ENCODE measurements around the gene DRG2. TPM values are rescaled to one million over a fixed set of nuclear protein-coding genes. Genes with fewer than 3 reads are reported as not detected.

Gene DRG2
- total RNA-seq, 2 donors from 2014 or later: 18.2 to 27.7 TPM

DNA sequence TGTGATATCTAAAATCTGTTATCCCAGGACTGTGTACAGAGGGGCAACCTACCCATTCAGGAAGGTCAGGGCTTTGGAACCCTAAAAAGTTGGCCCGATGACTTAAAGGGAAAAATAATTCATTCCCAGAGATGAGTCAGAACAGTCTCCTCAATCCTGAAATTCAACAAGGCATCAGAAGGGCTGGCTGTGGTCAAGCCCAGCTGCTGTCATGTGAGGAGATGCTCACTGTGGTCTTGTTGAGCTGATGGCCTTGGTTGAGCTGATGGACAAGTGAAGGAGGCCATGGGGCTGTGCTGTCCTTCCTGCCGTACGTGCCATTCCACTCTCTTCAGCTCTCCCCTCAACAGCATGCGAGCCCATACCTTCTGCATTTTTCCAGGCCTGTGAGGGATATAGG lies 20.9 kb upstream of the DRG2 start:
- TF ChIP-seq, protein P1, sequence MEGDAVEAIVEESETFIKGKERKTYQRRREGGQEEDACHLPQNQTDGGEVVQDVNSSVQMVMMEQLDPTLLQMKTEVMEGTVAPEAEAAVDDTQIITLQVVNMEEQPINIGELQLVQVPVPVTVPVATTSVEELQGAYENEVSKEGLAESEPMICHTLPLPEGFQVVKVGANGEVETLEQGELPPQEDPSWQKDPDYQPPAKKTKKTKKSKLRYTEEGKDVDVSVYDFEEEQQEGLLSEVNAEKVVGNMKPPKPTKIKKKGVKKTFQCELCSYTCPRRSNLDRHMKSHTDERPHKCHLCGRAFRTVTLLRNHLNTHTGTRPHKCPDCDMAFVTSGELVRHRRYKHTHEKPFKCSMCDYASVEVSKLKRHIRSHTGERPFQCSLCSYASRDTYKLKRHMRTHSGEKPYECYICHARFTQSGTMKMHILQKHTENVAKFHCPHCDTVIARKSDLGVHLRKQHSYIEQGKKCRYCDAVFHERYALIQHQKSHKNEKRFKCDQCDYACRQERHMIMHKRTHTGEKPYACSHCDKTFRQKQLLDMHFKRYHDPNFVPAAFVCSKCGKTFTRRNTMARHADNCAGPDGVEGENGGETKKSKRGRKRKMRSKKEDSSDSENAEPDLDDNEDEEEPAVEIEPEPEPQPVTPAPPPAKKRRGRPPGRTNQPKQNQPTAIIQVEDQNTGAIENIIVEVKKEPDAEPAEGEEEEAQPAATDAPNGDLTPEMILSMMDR (IDR thresholded peaks at IDR 0.05): no peak
- Histone ChIP-seq H3K9me3 (no peaks in the 10 kb centered on the region), H3K27ac (no peak overlapping the region), H3K36me3 (peaks cover 34% of the 10 kb centered on the region), H3K4me1 (no peaks in the 10 kb centered on the region), H3K27me3 (no peaks in the 10 kb centered on the region), H3K4me3 (no peak overlapping the region)
- no peak for DNase-seq (ENCODE audit: low spot score)

DNA sequence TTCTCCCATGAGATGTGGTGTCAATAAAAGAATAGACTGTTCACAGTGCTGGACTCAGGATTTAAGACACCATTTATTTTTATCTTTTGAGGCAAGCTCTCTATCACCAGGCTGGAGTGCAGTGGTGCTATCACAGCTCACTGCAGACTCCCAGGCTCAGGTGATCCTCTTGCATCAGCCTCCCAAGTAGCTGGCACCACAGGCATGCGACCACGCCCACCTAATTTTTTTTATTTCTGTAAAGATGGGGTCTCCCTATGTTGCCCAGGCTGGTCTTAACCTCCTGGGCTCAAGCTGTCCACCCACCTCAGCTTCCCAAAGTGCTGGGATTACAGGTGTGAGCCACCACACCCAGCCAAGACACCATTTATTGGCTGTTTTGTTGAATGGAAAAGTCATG lies 18.6 kb upstream of the DRG2 start:
- Histone ChIP-seq H3K9me3 (no peaks in the 10 kb centered on the region), H3K4me3 (no peak overlapping the region), H3K4me1 (no peaks in the 10 kb centered on the region), H3K27me3 (no peaks in the 10 kb centered on the region), H3K36me3 (peaks cover 19% of the 10 kb centered on the region), H3K27ac (no peak overlapping the region)
- TF ChIP-seq, protein P1 (IDR thresholded peaks at IDR 0.05): no peak
- no peak for DNase-seq (ENCODE audit: low spot score)

DNA sequence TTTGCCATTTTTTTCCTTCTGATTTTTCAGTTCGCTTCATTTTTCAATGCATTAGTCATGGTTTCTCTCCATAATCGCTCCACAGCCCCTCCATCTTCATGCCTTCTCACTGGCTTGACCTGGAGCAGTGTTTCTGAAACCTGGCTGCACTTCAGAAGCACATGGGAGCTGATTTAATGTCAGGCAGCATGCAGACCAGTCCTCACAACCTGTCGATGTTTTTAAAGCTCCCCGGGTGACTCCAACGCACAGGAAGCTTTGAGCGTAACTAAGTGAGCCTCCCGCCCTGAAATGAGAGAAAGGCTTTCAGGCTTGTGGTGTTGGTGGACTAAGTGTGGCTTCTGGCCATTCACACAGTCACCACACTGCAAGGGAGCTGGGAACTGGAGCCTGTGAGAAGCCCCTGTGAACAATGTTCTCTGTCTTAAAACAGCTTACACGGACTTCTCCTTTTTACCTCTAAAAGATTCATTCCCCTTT lies 16.8 kb upstream of the DRG2 start:
- Histone ChIP-seq H3K9me3 (no peaks in the 10 kb centered on the region), H3K27ac (no peak overlapping the region), H3K27me3 (no peaks in the 10 kb centered on the region), H3K4me3 (peak overlapping the region in 1 of 2 donors; percentile 6), H3K4me1 (no peaks in the 10 kb centered on the region), H3K36me3 (peaks cover 3% of the 10 kb centered on the region)
- TF ChIP-seq, protein P1 (IDR thresholded peaks at IDR 0.05): no peak
- DNase-seq (ENCODE audit: low spot score): no peak

DNA sequence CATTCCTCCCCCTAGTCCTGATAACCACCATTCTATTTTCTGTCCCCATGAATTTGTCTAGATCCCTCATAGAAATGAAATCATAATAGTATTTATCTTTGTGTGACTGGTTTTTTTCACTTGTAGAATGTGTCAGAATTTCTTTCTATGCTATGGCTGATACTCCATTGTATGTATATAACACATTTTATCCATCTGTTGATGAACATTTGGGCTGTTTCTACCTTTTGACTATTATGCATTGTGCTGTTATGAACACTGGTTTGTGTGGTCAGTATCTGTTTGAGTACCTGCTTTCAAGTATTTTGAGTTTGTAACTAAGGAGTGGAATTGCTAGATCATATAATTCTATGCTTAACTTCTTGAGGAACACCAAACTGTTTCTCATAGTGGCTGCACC lies 16.0 kb upstream of the DRG2 start:
- Histone ChIP-seq H3K27ac (no peak overlapping the region), H3K36me3 (no peaks in the 10 kb centered on the region)

DNA sequence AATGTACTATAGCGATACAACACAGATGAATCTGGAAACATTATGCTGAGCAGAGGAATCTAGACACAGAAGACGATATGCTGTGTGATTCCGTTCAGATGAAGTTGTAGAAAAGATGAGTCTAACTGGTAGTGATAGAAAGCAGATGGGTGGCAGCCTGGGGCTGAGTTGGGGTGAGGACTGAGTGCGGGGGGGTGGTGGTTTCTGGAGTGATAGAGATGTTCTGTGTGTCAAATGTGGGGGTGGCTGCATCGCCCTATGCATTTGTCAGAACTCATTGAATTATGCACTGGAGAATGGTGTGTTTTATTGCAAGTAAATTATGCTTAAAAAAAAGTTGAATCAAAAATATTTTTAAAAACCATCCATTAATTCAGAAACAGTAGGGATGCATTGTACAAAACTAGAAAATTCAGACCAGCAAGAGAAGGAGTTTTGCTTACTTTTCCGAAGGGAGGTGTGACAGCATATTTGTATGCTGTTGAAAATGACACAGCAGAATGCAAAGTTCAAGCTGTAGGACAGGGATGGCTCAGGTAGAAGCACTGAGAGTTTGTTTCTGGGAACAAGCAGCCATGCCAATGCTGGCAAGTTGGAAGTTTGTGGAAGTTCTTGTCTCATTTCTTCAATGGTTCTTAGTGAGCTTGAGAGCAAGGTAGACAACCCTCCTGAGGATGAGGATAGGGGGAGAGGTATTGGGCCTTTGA lies 13.0 kb upstream of the DRG2 start:
- Histone ChIP-seq H3K36me3 (no peaks in the 10 kb centered on the region), H3K4me3 (no peak overlapping the region), H3K4me1 (no peaks in the 10 kb centered on the region), H3K27ac (no peak overlapping the region), H3K27me3 (no peaks in the 10 kb centered on the region), H3K9me3 (no peaks in the 10 kb centered on the region)
- TF ChIP-seq, protein P1 (IDR thresholded peaks at IDR 0.05): no peak
- DNase-seq (ENCODE audit: low spot score): no peak

More for the DNA sequence above, 16.0 kb upstream of the DRG2 start:
- Histone ChIP-seq H3K4me1 (no peaks in the 10 kb centered on the region), H3K9me3 (no peaks in the 10 kb centered on the region), H3K4me3 (no peak overlapping the region), H3K27me3 (no peaks in the 10 kb centered on the region)
- TF ChIP-seq, protein P1 (IDR thresholded peaks at IDR 0.05): no peak
- no peak for DNase-seq (ENCODE audit: low spot score)

DNA sequence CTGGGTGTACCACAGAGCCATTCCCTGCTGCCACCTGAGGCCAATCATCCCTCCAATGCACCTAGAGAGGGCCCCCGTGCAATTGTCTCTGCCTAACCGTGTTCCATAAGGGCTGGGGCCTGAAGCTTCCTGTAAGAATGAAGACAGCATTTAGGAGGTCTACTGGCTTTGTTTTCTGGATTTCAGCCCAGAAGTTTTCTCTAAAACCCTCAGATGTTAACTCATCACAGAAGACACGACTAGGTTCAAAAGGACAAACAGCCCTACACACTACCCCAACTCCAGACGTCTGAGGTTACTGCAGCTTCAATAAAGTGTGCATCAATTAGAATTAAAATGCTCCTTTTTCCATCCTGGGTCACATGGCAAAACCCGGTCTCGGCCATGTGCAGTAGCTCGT lies 10.8 kb upstream of the DRG2 start:
- H3K27ac ChIP-seq: no peak overlapping the region
- no peaks in the 10 kb centered on the region for H3K4me1 ChIP-seq
- no peak overlapping the region for H3K4me3 ChIP-seq
- no peaks in the 10 kb centered on the region for H3K36me3 ChIP-seq
- TF ChIP-seq, protein P1 (IDR thresholded peaks at IDR 0.05): no peak
- H3K9me3 ChIP-seq: no peaks in the 10 kb centered on the region
- H3K27me3 ChIP-seq: no peaks in the 10 kb centered on the region
- DNase-seq (ENCODE audit: low spot score): no peak
